Body of pancreas (tissue), 4 donors: ENCODE data around the gene TRMT1. TPM values are rescaled to one million over a fixed set of nuclear protein-coding genes. Genes with fewer than 3 reads are reported as not detected.

Experiments
- ATAC-seq: fragments of 150-250 bp; one replicate; pipeline ENCODE4 v1.9.1; 2016
- DNase-seq, 4 donors: peaks; one replicate each; pipeline ENCODE4 v3.0.0-alpha.2; 2019
- H3K27ac ChIP-seq, 4 donors: fragments of 200-600 bp; sonication (generic); 1 replicate in 3 of 4; 2 replicates in 1 of 4; pipeline versions ENCODE4 v1.5.1 to v1.6.1; 2016 to 2019; ENCODE audit warnings: mild to moderate bottlenecking in 1 of 4, mixed read lengths in 1 of 4, moderate library complexity in 1 of 4
- H3K27me3 ChIP-seq, 2 donors: fragments of 200-600 bp; sonication (generic); one replicate each; pipeline ENCODE4 v1.6.0; 2016; ENCODE audit warnings: mild to moderate bottlenecking in 1 of 2
- H3K36me3 ChIP-seq, 2 donors: fragments of 200-600 bp; sonication (generic); replicated peaks in 1 of 2; 2 replicates each; pipeline ENCODE4 v1.5.1; 2016; ENCODE audit warnings: low read depth in 2 of 2; ENCODE audit not compliant: insufficient read depth in 1 of 2
- H3K4me1 ChIP-seq: fragments of 200-600 bp; sonication (generic); one replicate; pipeline ENCODE4 v1.6.0; 2016
- H3K4me3 ChIP-seq, 2 donors: fragments of 200-600 bp; sonication (generic); 1 replicate in 1 of 2; 2 replicates in 1 of 2; pipeline ENCODE4 v1.5.1; 2016 to 2019
- H3K9me3 ChIP-seq, 3 donors: fragments of 200-600 bp; sonication (generic); 1 replicate in 2 of 3; 2 replicates in 1 of 3; pipeline ENCODE4 v1.5.1; 2016
- CTCF ChIP-seq, 7 experiments: fragments of 450-650 bp in 4 of 7; fragments of 200-600 bp in 3 of 7; sonication (generic) in 3 of 7; IDR thresholded peaks; one replicate each; pipeline ENCODE4 v1.5.1; 2016 to 2019; ENCODE audit warnings: antibody characterized with exemption in 7 of 7
- POLR2A ChIP-seq, 3 donors: fragments of 450-650 bp; IDR thresholded peaks; one replicate each; pipeline ENCODE4 v1.6.1; 2016; ENCODE audit warnings: antibody characterized with exemption in 3 of 3, mild to moderate bottlenecking in 2 of 3
- WGBS, 2 donors: methylation state at CpG; one replicate each; pipeline ENCODE4 v1.1.5; 2017; 5-methylcytosine and 5-hydroxymethylcytosine counted together
- intact Hi-C: fragments of 100-400 bp; cut with DNase I; formaldehyde crosslinking; loops from one replicate; pipeline ENCODE4 v1.15.1; 2023
- total RNA-seq, 2 donors: library from RNA; depleted of rRNA; stranded (reverse); fragments of >200 nt; gene quantifications; one replicate each; pipeline ENCODE4 v1.1.0, GENCODE V29; 2016

TRMT1 gene
- total RNA-seq, 2 donors from 2014 or later = 21.5 to 36.3 TPM

DNA sequence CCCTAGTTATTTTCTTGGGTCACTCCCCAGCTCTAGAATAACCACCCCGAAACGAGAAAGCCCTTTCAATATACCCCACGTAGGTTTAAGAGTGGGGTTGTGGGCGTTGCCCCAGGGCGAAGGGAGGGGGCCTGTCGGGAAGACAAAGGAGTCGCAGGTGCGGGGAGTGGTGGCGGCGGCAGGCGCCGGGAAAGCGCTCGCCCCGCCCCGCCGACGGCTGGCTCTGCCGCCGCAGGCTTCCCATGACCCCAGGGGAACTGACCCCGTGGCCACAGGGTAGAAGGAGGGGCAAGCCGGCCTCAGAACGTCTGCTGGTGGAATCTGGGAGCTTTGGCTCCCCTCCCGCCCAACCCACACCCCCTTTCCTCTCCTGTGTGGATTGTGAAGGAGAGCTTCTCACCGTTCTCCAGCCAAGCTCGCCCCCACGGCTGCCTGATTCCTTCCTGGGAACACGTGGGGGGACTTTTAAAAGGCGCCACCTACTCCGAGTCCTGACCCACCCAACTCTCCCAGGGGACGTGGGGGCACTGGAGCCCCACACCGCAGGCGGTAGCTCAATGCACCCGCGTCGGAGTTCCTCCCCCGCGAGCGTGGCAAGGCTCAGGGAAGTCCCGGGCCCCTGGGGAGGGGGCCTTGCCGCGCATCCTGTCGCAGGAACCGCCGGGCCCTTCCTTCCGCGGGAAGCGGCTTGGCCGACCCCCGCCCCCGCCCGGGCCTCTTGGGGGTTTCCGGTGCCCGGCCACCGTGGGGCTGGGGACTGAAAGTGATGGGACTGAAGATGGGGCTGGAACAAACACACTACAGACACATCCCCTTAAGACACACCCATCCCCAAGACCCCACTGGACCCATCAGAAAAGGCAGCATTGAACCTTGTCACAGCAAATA lies 39.2 kb upstream of the TRMT1 start:
- peak; percentile 81 to 88 (median 88) for DNase-seq
- Histone ChIP-seq H3K4me1 (peaks cover 32% of the 10 kb centered on the region), H3K9me3 (no peaks in the 10 kb centered on the region), H3K27me3 (no peaks in the 10 kb centered on the region), H3K27ac (peak overlapping the region; percentile 98 to 100 (median 99)), H3K4me3 (peak overlapping the region in 1 of 2 donors; percentile 16), H3K36me3 (no peaks in the 10 kb centered on the region)
- ATAC-seq = peak; percentile 16
- TF ChIP-seq CTCF (IDR thresholded peaks at IDR 0.05) (no peak), POLR2A (IDR thresholded peaks at IDR 0.05) (peak; percentile 46 to 73 (median 51))
- intact Hi-C loops = no loop called here
- WGBS, 2 donors = 0 to 8% methylated on average over 3 to 52 of the region's 55 CpGs

DNA sequence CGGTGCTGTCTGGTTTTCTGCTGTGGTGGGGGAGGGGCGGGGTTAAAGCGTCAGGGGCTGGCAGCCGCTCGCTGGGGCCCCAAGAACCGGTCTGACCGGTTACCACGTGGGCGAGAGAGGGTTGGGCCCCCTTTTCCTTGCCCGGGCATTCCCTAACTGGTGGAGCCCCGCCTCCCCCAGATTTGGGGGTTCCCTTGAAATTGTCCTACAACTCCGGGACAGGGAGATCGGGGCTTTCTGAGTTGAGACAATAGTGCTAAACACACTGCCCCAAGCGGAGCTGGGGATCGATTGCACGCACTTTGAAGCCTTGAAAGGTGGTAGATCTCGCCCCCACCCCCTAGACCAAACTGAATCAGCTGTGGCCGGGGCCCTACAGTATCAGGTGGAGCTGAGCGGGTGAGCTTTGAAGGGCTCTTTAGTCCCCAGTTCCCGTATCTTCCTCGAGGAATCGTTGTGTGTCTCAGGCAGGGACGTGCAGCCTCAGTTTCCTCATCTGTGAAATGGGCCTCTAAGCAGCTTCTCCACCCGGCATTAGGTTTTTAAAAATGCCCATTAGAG lies 38.5 kb upstream of the TRMT1 start:
- Histone ChIP-seq H3K27ac (peak overlapping the region; percentile 98 to 100 (median 99)), H3K27me3 (no peaks in the 10 kb centered on the region), H3K36me3 (no peaks in the 10 kb centered on the region), H3K4me3 (peak overlapping the region in 1 of 2 donors; percentile 16), H3K4me1 (peaks cover 32% of the 10 kb centered on the region), H3K9me3 (no peaks in the 10 kb centered on the region)
- 0 to 3% methylated on average over 10 to 24 of the region's 24 CpGs for WGBS, 2 donors
- intact Hi-C loops = no loop called here
- DNase-seq (peak; percentile 94 to 96 (median 95)), ATAC-seq (peak; percentile 34)
- TF ChIP-seq CTCF (IDR thresholded peaks at IDR 0.05) (no peak), POLR2A (IDR thresholded peaks at IDR 0.05) (peak; percentile 52 to 86 (median 64))

- DNase-seq (peak; percentile 86 to 95 (median 90)), ATAC-seq (peak; percentile 16)
- peak overlapping the region; percentile 98 to 100 (median 99) for H3K27ac ChIP-seq
- no peaks in the 10 kb centered on the region for H3K36me3 ChIP-seq
- TF ChIP-seq CTCF (IDR thresholded peaks at IDR 0.05) = no peak
- TF ChIP-seq POLR2A (IDR thresholded peaks at IDR 0.05) = peak; percentile 12 to 87 (median 63)
- intact Hi-C loops = no loop called here
- H3K27me3 ChIP-seq = no peaks in the 10 kb centered on the region
- no peaks in the 10 kb centered on the region for H3K9me3 ChIP-seq
- H3K4me1 ChIP-seq = peaks cover 35% of the 10 kb centered on the region
- WGBS, 2 donors = 0% methylated on average over 8 to 21 of the region's 21 CpGs
- H3K4me3 ChIP-seq = peak overlapping the region; percentile 78
Observed at GRCh38 chr19:13154241-13154778, 37.8 kb upstream of the TRMT1 start.

DNA sequence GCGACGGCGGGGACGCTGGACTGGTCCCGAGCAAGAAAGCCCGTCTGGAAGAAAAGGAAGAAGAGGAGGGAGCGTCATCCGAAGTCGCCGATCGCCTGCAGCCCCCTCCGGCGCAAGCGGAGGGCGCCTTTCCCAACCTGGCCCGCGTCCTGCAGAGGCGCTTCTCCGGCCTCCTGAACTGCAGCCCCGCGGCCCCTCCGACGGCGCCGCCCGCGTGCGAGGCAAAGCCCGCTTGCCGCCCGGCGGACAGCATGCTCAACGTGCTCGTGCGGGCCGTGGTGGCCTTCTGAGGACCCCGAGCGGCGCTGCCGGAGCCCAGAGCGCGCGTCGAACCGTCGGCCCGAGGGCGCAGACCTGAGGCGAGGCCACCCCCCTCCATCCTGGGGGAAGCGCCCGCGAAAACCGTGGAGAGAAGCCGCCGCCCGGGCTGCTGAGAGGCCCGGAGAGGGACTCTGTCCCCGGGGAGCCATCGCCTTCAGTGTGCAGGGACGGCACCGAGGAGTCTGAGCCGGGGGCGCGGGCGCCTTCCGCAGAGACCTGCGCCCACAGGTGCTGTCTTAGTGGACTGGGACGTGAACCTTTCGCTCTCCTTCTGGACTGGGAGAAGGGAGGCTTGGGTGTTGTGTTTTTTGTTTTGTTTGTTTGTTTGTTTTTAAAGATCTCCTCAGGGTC lies 37.2 kb upstream of the TRMT1 start:
- Histone ChIP-seq H3K4me3 (peak overlapping the region; percentile 78), H3K27ac (peak overlapping the region; percentile 98 to 100 (median 99)), H3K9me3 (no peaks in the 10 kb centered on the region), H3K4me1 (peaks cover 40% of the 10 kb centered on the region), H3K36me3 (no peaks in the 10 kb centered on the region), H3K27me3 (no peaks in the 10 kb centered on the region)
- intact Hi-C loops = no loop called here
- DNase-seq (peak; percentile 58 to 60 (median 60)), ATAC-seq (no peak)
- TF ChIP-seq POLR2A (IDR thresholded peaks at IDR 0.05) = no peak
- peak in 1 of 7 experiments; percentile 33 for TF ChIP-seq CTCF (IDR thresholded peaks at IDR 0.05)
- 0 to 1% methylated on average over 18 to 68 of the region's 69 CpGs for WGBS, 2 donors
